H9 (cell line): ENCODE measurements around the gene PEAK3. TPM values are rescaled to one million over a fixed set of nuclear protein-coding genes. Genes with fewer than 3 reads are reported as not detected.

Source experiments
- DNase-seq: peaks from one replicate; pipeline ENCODE4 v3.0.0-alpha.2; 2017
- H2AFZ ChIP-seq: one replicate; pipeline ENCODE4 v1.6.1; 2013; ENCODE audit warnings: mild to moderate bottlenecking, low read length, control low read depth, moderate library complexity
- H2AK5ac ChIP-seq: 2 replicates; pipeline ENCODE4 v1.6.1; 2013; ENCODE audit warnings: low read length, control low read depth, mixed read lengths; ENCODE audit not compliant: insufficient read length
- H2BK120ac ChIP-seq: one replicate; pipeline ENCODE4 v1.6.1; 2013; ENCODE audit warnings: low read depth, mild to moderate bottlenecking, low read length, control low read depth, inconsistent platforms; ENCODE audit not compliant: poor library complexity, severe bottlenecking
- H2BK12ac ChIP-seq: 2 replicates; pipeline ENCODE4 v1.6.1; 2013; ENCODE audit warnings: low read length, control low read depth, mixed read lengths, low read depth; ENCODE audit not compliant: insufficient read length
- H2BK15ac ChIP-seq: 2 replicates; pipeline ENCODE4 v1.6.1; 2013; ENCODE audit warnings: low read depth, low read length, control low read depth
- H2BK20ac ChIP-seq: one replicate; pipeline ENCODE4 v1.6.1; 2013; ENCODE audit warnings: low read depth, mild to moderate bottlenecking, low read length, control low read depth, inconsistent platforms; ENCODE audit not compliant: poor library complexity, severe bottlenecking
- H2BK5ac ChIP-seq: 2 replicates; pipeline ENCODE4 v1.6.1; 2013; ENCODE audit warnings: low read length, control low read depth, mixed read lengths; ENCODE audit not compliant: insufficient read length
- H3K14ac ChIP-seq: 2 replicates; pipeline ENCODE4 v1.6.1; 2013; ENCODE audit warnings: low read length, control low read depth; ENCODE audit not compliant: insufficient read depth
- H3K18ac ChIP-seq: 2 replicates; pipeline ENCODE4 v1.6.1; 2013; ENCODE audit warnings: low read depth, mild to moderate bottlenecking, mixed read lengths, low read length, control low read depth; ENCODE audit not compliant: insufficient read length
- H3K23ac ChIP-seq: 2 replicates; pipeline ENCODE4 v1.6.1; 2013; ENCODE audit warnings: low read length, control low read depth, mixed read lengths, low read depth; ENCODE audit not compliant: insufficient read length
- H3K23me2 ChIP-seq: 2 replicates; pipeline ENCODE4 v1.6.1; 2013; ENCODE audit warnings: low read depth, mild to moderate bottlenecking, mixed read lengths, low read length, control low read depth; ENCODE audit not compliant: insufficient read length, poor library complexity, severe bottlenecking
- H3K27ac ChIP-seq: 2 replicates; pipeline ENCODE4 v1.5.1; 2013; ENCODE audit warnings: low read length, control low read depth, mixed read lengths, low read depth; ENCODE audit not compliant: insufficient read length
- H3K27me3 ChIP-seq: 2 replicates; pipeline ENCODE4 v1.6.1; 2013; ENCODE audit warnings: low read length, control low read depth, inconsistent platforms; ENCODE audit not compliant: insufficient read depth
- H3K4ac ChIP-seq: 2 replicates; pipeline ENCODE4 v1.6.1; 2013; ENCODE audit warnings: low read depth, mild to moderate bottlenecking, control low read depth, inconsistent platforms, low read length, moderate library complexity
- H3K4me1 ChIP-seq: 2 replicates; pipeline ENCODE4 v1.6.1; 2013; ENCODE audit warnings: low read length, control low read depth, inconsistent platforms; ENCODE audit not compliant: insufficient read depth
- H3K4me2 ChIP-seq: 2 replicates; pipeline ENCODE4 v1.6.1; 2013; ENCODE audit warnings: low read length, control low read depth, mixed read lengths; ENCODE audit not compliant: insufficient read length, insufficient read depth
- H3K56ac ChIP-seq: 2 replicates; pipeline ENCODE4 v1.6.1; 2013; ENCODE audit warnings: low read depth, mild to moderate bottlenecking, mixed read lengths, low read length, control low read depth; ENCODE audit not compliant: insufficient read length
- H3K79me1 ChIP-seq: 2 replicates; pipeline ENCODE4 v1.6.1; 2013; ENCODE audit warnings: low read depth, mild to moderate bottlenecking, moderate library complexity, low read length, control low read depth, inconsistent platforms; ENCODE audit not compliant: insufficient read depth, poor library complexity, severe bottlenecking
- H3K79me2 ChIP-seq: 2 replicates; pipeline ENCODE4 v1.6.1; 2013; ENCODE audit warnings: low read length, control low read depth, inconsistent platforms; ENCODE audit not compliant: insufficient read depth
- H3K9ac ChIP-seq: 2 replicates; pipeline ENCODE4 v1.6.1; 2013; ENCODE audit warnings: low read length, control low read depth, mixed read lengths; ENCODE audit not compliant: insufficient read length; ENCODE audit errors: extremely low read depth
- H3K9me3 ChIP-seq: one replicate; pipeline ENCODE4 v1.6.1; 2013; ENCODE audit warnings: low read depth, low read length, inconsistent platforms; ENCODE audit not compliant: control insufficient read depth
- H3T11ph ChIP-seq: one replicate; pipeline ENCODE4 v1.6.1; 2013; ENCODE audit warnings: mild to moderate bottlenecking, low read length, control low read depth, inconsistent platforms
- H4K20me1 ChIP-seq: one replicate; pipeline ENCODE4 v1.6.1; 2013; ENCODE audit not compliant: control insufficient read depth, insufficient read length, insufficient read depth
- H4K5ac ChIP-seq: 2 replicates; pipeline ENCODE4 v1.6.1; 2013; ENCODE audit warnings: low read depth, mild to moderate bottlenecking, mixed read lengths, low read length, control low read depth; ENCODE audit not compliant: insufficient read length
- H4K8ac ChIP-seq: replicated peaks from 2 replicates; pipeline ENCODE4 v1.6.1; 2013; ENCODE audit warnings: low read length, control low read depth, mixed read lengths, low read depth; ENCODE audit not compliant: insufficient read length
- H4K91ac ChIP-seq: 2 replicates; pipeline ENCODE4 v1.6.1; 2013; ENCODE audit warnings: low read depth, mild to moderate bottlenecking, moderate library complexity, mixed read lengths, low read length, control low read depth; ENCODE audit not compliant: insufficient read length
- H3K27ac Mint-ChIP-seq, 3 experiments: 2 replicates in 2 of 3; 3 replicates in 1 of 3; pipeline ENCODE4 v1.8.0; 2020 to 2021; ENCODE audit warnings: mixed read lengths in 3 of 3, mild to moderate bottlenecking in 1 of 3, moderate library complexity in 1 of 3
- H3K27me3 Mint-ChIP-seq: 2 replicates; pipeline ENCODE4 v1.8.0; 2021; ENCODE audit warnings: low read depth, mild to moderate bottlenecking, moderate library complexity, mixed read lengths
- H3K36me3 Mint-ChIP-seq, 3 experiments: 2 replicates in 2 of 3; 3 replicates in 1 of 3; pipeline ENCODE4 v1.8.0; 2020 to 2021; ENCODE audit warnings: low read depth in 3 of 3, mixed read lengths in 3 of 3; ENCODE audit not compliant: insufficient read depth in 1 of 3
- H3K4me1 Mint-ChIP-seq, 2 experiments: 2 replicates each; pipeline ENCODE4 v1.8.0; 2020; ENCODE audit warnings: mixed read lengths in 2 of 2
- H3K4me3 Mint-ChIP-seq, 2 experiments: 2 replicates in 1 of 2; 3 replicates in 1 of 2; pipeline ENCODE4 v1.8.0; 2020 to 2021; ENCODE audit warnings: mild to moderate bottlenecking in 2 of 2, mixed read lengths in 2 of 2, moderate library complexity in 1 of 2
- H3K9me3 Mint-ChIP-seq, 2 experiments: 2 replicates in 1 of 2; 3 replicates in 1 of 2; pipeline ENCODE4 v1.8.0; 2020; ENCODE audit warnings: mild to moderate bottlenecking in 2 of 2, mixed read lengths in 2 of 2, moderate library complexity in 1 of 2
- WGBS: extraction: QIAGEN DNeasy Blood & Tissue Kit; methylation state at CpG from one replicate; pipeline ENCODE4 v1.1.7; 2013; ENCODE audit warnings: missing lambda C conversion rate, low lambda C conversion rate, mixed read lengths; ENCODE audit not compliant: insufficient read length; ENCODE audit errors: extremely low coverage; 5-methylcytosine and 5-hydroxymethylcytosine counted together
- total RNA-seq: library from RNA; stranded (reverse); gene quantifications from 2 replicates; pipeline ENCODE4 v1.2.1, GENCODE V29; 2021
- TF ChIP-seq, protein P1 (sequence below): fragments of 200-600 bp; sonication (generic); conservative IDR thresholded peaks from 3 replicates; pipeline ENCODE4 v1.8.0; 2021; ENCODE audit warnings: antibody characterized with exemption, mild to moderate bottlenecking

Gene PEAK3
- total RNA-seq, 1 experiment from 2014 or later = not detected

GRCh38 chr19:2249880-2250765 is 31.9 kb downstream of the PEAK3 start:
- H2BK12ac ChIP-seq = no peak overlapping the region
- no peak overlapping the region for H2BK15ac ChIP-seq
- Mint-ChIP-seq H3K27ac (no peak overlapping the region; a peak in 1 of 7 replicates), H3K27me3 (peaks cover 11% of the 10 kb centered on the region), H3K4me3 (no peak overlapping the region), H3K9me3 (no peaks in the 10 kb centered on the region), H3K36me3 (peaks cover 5 to 21% (median 7%) of the 10 kb centered on the region in 3 experiments; a peak in 5 of 7 replicates), H3K4me1 (peaks cover 4% of the 10 kb centered on the region in 2 experiments)
- no peak overlapping the region for H2AK5ac ChIP-seq
- no CpG with 5 or more reads among the region's 43 CpGs for WGBS
- no peak overlapping the region for H2AFZ ChIP-seq
- H3K4ac ChIP-seq = no peak overlapping the region
- no peak overlapping the region for H3K18ac ChIP-seq
- no peaks in the 10 kb centered on the region; the same call in 1 of the 2 replicates for H3K27me3 ChIP-seq
- no peak overlapping the region for H2BK120ac ChIP-seq
- TF ChIP-seq, protein P1, sequence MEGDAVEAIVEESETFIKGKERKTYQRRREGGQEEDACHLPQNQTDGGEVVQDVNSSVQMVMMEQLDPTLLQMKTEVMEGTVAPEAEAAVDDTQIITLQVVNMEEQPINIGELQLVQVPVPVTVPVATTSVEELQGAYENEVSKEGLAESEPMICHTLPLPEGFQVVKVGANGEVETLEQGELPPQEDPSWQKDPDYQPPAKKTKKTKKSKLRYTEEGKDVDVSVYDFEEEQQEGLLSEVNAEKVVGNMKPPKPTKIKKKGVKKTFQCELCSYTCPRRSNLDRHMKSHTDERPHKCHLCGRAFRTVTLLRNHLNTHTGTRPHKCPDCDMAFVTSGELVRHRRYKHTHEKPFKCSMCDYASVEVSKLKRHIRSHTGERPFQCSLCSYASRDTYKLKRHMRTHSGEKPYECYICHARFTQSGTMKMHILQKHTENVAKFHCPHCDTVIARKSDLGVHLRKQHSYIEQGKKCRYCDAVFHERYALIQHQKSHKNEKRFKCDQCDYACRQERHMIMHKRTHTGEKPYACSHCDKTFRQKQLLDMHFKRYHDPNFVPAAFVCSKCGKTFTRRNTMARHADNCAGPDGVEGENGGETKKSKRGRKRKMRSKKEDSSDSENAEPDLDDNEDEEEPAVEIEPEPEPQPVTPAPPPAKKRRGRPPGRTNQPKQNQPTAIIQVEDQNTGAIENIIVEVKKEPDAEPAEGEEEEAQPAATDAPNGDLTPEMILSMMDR = no peak
- H3T11ph ChIP-seq = no peak overlapping the region
- no peak overlapping the region; the same call in 1 of the 2 replicates for H3K14ac ChIP-seq
- no peak overlapping the region for H4K8ac ChIP-seq
- H3K4me2 ChIP-seq = no peak overlapping the region
- no peak overlapping the region for H2BK5ac ChIP-seq
- H3K23ac ChIP-seq = no peak overlapping the region
- peaks cover 10% of the 10 kb centered on the region for H3K23me2 ChIP-seq
- no peaks in the 10 kb centered on the region for H3K4me1 ChIP-seq
- no peaks in the 10 kb centered on the region for H3K9me3 ChIP-seq
- no peak overlapping the region for H3K9ac ChIP-seq
- no peak overlapping the region for H4K5ac ChIP-seq
- no peak overlapping the region for H3K56ac ChIP-seq
- no peak overlapping the region for H4K91ac ChIP-seq
- H2BK20ac ChIP-seq = no peak overlapping the region
- H3K79me1 ChIP-seq = no peaks in the 10 kb centered on the region
- no peaks in the 10 kb centered on the region for H4K20me1 ChIP-seq
- no peak for DNase-seq
- no peak overlapping the region for H3K27ac ChIP-seq
- no peaks in the 10 kb centered on the region for H3K79me2 ChIP-seq
